Activated naive CD8-positive, alpha-beta T cell treated with anti-CD3 and anti-CD28 coated beads, Interleukin-2, amount 50 U/mL, for 16 hours (primary cell): ENCODE results near the gene ZNF19.
A peak's percentile ranks its signal among the peaks of the same experiment; 100 is the strongest.

ENCODE experiments used
- DNase-seq: peaks from one replicate; pipeline ENCODE4 v3.0.0-alpha.2; 2020; ENCODE audit warnings: low read depth, low spot score

ZNF19 gene

GRCh38 chr16:71490361-71490760 lies 1.2 kb upstream of the ZNF19 start:
- no peak for DNase-seq

- peak; percentile 42 for DNase-seq
These were observed 4.9 kb downstream of the ZNF19 start for GRCh38 chr16:71484006-71484893.

- no peak for DNase-seq
These were observed 6.6 kb downstream of the ZNF19 start for GRCh38 chr16:71482569-71482968.

- DNase-seq: no peak
These were observed 8.2 kb downstream of the ZNF19 start for GRCh38 chr16:71480956-71481355.

- DNase-seq: no peak
These were observed 9.7 kb downstream of the ZNF19 start for GRCh38 chr16:71479420-71479819.

- no peak for DNase-seq
These were observed 12.5 kb downstream of the ZNF19 start for GRCh38 chr16:71476457-71477124.

- no peak for DNase-seq
These were observed 14.3 kb downstream of the ZNF19 start for GRCh38 chr16:71474864-71475263.

- no peak for DNase-seq
These were observed 15.2 kb downstream of the ZNF19 start for GRCh38 chr16:71473891-71474290.

GRCh38 chr16:71472931-71473330 lies 16.2 kb downstream of the ZNF19 start:
- no peak for DNase-seq

- no peak for DNase-seq
These were observed 17.1 kb downstream of the ZNF19 start for GRCh38 chr16:71472051-71472450.

- DNase-seq: no peak
These were observed 21.3 kb downstream of the ZNF19 start for GRCh38 chr16:71467810-71468209.

- no peak for DNase-seq
These were observed 24.9 kb downstream of the ZNF19 start for GRCh38 chr16:71464231-71464630.

- DNase-seq: peak; percentile 59
These were observed 27.2 kb downstream of the ZNF19 start, which contains the start of gene ZNF23 for GRCh38 chr16:71461686-71462648. TSS of gene ZNF23 (minus strand) at chr16:71462247. CDS start at chr16:71456796, 5,451 bp downstream.

GRCh38 chr16:71460941-71461340 lies 28.2 kb downstream of the ZNF19 start:
- DNase-seq: no peak

- DNase-seq: no peak
These were observed 28.9 kb downstream of the ZNF19 start for GRCh38 chr16:71460236-71460635.

- no peak for DNase-seq
These were observed 29.6 kb downstream of the ZNF19 start for GRCh38 chr16:71459510-71459909.

- no peak for DNase-seq
These were observed 32.3 kb downstream of the ZNF19 start for GRCh38 chr16:71456801-71457200.

- no peak for DNase-seq
These were observed 36.1 kb downstream of the ZNF19 start for GRCh38 chr16:71453036-71453435.

GRCh38 chr16:71449020-71449419 lies 40.1 kb downstream of the ZNF19 start:
- no peak for DNase-seq

GRCh38 chr16:71448274-71448866 lies 40.8 kb downstream of the ZNF19 start:
- DNase-seq: no peak

- DNase-seq: no peak
These were observed 45.4 kb downstream of the ZNF19 start for GRCh38 chr16:71443714-71444113.
